GM06990 (cell line): ENCODE measurements around the gene TIMM23.

Source experiments
- DNase-seq: peaks from one replicate; pipeline ENCODE4 v3.0.0-alpha.2; 2011; ENCODE audit not compliant: insufficient read length; ENCODE audit errors: extremely low read depth
- H3K27me3 ChIP-seq: replicated peaks from 2 replicates; pipeline ENCODE4 v1.6.0; 2011; ENCODE audit warnings: low read length; ENCODE audit not compliant: control insufficient read depth, insufficient read depth
- H3K36me3 ChIP-seq: 2 replicates; pipeline ENCODE4 v1.5.1; 2011; ENCODE audit warnings: low read length; ENCODE audit not compliant: control insufficient read depth, insufficient read depth
- H3K4me3 ChIP-seq: replicated peaks from 2 replicates; pipeline ENCODE4 v1.5.1; 2011; ENCODE audit warnings: low read depth, mild to moderate bottlenecking, control low read depth, low read length
- CTCF ChIP-seq: IDR thresholded peaks from 2 replicates; pipeline ENCODE4 v1.5.1; 2011; ENCODE audit warnings: low read length, control low read depth, mild to moderate bottlenecking, inconsistent platforms; ENCODE audit not compliant: insufficient read depth, poor library complexity, severe bottlenecking

The TIMM23 gene

GRCh38 chr10:46029461-46030030, 57.3 kb downstream of the TIMM23 start:
- DNase-seq = no peak
- no peaks in the 10 kb centered on the region for H3K27me3 ChIP-seq
- no peaks in the 10 kb centered on the region; the same call in none of the 2 replicates for H3K36me3 ChIP-seq
- peak overlapping the region; percentile 78 for H3K4me3 ChIP-seq
- no peak for TF ChIP-seq CTCF

GRCh38 chr10:46030091-46030937, 58.0 kb downstream of the TIMM23 start, which contains the start of gene NCOA4:
NCOA4 (minus strand) TSS chr10:46030623; CDS start chr10:46016680, 13,943 bp downstream.
- H3K4me3 ChIP-seq = peak within 1 kb of the TSS; percentile 78
- peak; percentile 85 for TF ChIP-seq CTCF
- H3K36me3 ChIP-seq = no peaks in the 10 kb centered on the region; the same call in 1 of the 2 replicates
- peak; percentile 91 for DNase-seq
- H3K27me3 ChIP-seq = no peaks in the 10 kb centered on the region

GRCh38 chr10:46031648-46032532, 59.6 kb downstream of the TIMM23 start:
- H3K4me3 ChIP-seq = no peak overlapping the region

GRCh38 chr10:46033602-46034011, 61.3 kb downstream of the TIMM23 start:
- Histone ChIP-seq H3K4me3 (no peak overlapping the region), H3K27me3 (no peaks in the 10 kb centered on the region), H3K36me3 (no peaks in the 10 kb centered on the region)
- TF ChIP-seq CTCF = no peak
- no peak for DNase-seq

More at GRCh38 chr10:46031648-46032532, 59.6 kb downstream of the TIMM23 start:
- no peak for TF ChIP-seq CTCF
- DNase-seq = no peak
- Histone ChIP-seq H3K36me3 (no peaks in the 10 kb centered on the region), H3K27me3 (no peaks in the 10 kb centered on the region)

GRCh38 chr10:46035923-46036849, 63.9 kb downstream of the TIMM23 start:
- no peak for DNase-seq
- Histone ChIP-seq H3K36me3 (no peaks in the 10 kb centered on the region), H3K4me3 (no peak overlapping the region), H3K27me3 (no peaks in the 10 kb centered on the region)
- TF ChIP-seq CTCF = no peak
